Right atrium auricular region (tissue), 2 donors: ENCODE results near the gene KHDRBS2. TPM values are rescaled to one million over a fixed set of nuclear protein-coding genes. Genes with fewer than 3 reads are reported as not detected.

Experiments
- DNase-seq: peaks from one replicate; pipeline ENCODE4 v3.0.0-alpha.2; 2019; ENCODE audit warnings: low spot score
- H3K27ac ChIP-seq, 2 donors: fragments of 200-600 bp; sonication (generic); 1 replicate in 1 of 2; 2 replicates in 1 of 2; pipeline ENCODE4 v1.5.1; 2016 to 2019
- H3K27me3 ChIP-seq, 2 donors: fragments of 200-600 bp; sonication (generic); one replicate each; pipeline versions ENCODE4 v1.5.1 to v1.6.0; 2017 to 2019
- H3K36me3 ChIP-seq: fragments of 200-600 bp; sonication (generic); one replicate; pipeline ENCODE4 v1.5.1; 2016
- H3K4me1 ChIP-seq, 2 donors: fragments of 200-600 bp; sonication (generic); one replicate each; pipeline versions ENCODE4 v1.5.1 to v1.6.0; 2017 to 2019
- H3K4me3 ChIP-seq, 2 donors: fragments of 200-600 bp; sonication (generic); 1 replicate in 1 of 2; 2 replicates in 1 of 2; pipeline ENCODE4 v1.5.1; 2017 to 2019; ENCODE audit warnings: mild to moderate bottlenecking in 1 of 2, moderate library complexity in 1 of 2
- H3K9me3 ChIP-seq, 2 donors: fragments of 200-600 bp; sonication (generic); one replicate each; pipeline ENCODE4 v1.5.1; 2019
- total RNA-seq, 2 donors: library from RNA; depleted of rRNA; stranded (reverse); fragments of >200 nt; gene quantifications; one replicate each; pipeline ENCODE4 v1.1.0, GENCODE V29; 2016
- TF ChIP-seq, protein P1 (sequence below), 2 donors: fragments of 200-600 bp; sonication (generic); IDR thresholded peaks; one replicate each; pipeline ENCODE4 v1.5.1; 2019; ENCODE audit warnings: antibody characterized with exemption in 2 of 2

KHDRBS2 gene
- total RNA-seq, 2 donors from 2014 or later = not detected

DNA sequence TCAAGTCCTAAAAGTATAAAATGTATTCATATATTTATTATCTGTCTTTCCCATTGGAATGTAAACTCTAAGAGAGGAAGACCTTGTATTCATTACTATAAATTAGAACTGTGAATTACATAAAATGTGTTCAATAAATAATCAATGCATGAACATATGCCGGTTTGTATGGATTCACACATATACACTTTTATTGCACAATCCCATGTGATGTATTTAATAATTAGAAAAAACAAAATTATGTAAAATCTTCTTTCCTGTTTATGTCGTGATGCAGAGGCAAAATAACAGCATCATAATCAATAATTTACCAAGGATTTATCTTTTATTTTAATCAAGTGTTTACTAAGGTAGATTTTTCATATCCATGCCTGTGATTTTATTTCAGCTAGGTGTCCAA is 240.5 kb downstream of the KHDRBS2 start:
- H3K4me3 ChIP-seq = no peak overlapping the region
- no peaks in the 10 kb centered on the region for H3K4me1 ChIP-seq
- no peaks in the 10 kb centered on the region for H3K9me3 ChIP-seq
- no peak overlapping the region for H3K27ac ChIP-seq
- no peaks in the 10 kb centered on the region for H3K36me3 ChIP-seq
- H3K27me3 ChIP-seq = no peaks in the 10 kb centered on the region
- no peak for DNase-seq
- TF ChIP-seq, protein P1, sequence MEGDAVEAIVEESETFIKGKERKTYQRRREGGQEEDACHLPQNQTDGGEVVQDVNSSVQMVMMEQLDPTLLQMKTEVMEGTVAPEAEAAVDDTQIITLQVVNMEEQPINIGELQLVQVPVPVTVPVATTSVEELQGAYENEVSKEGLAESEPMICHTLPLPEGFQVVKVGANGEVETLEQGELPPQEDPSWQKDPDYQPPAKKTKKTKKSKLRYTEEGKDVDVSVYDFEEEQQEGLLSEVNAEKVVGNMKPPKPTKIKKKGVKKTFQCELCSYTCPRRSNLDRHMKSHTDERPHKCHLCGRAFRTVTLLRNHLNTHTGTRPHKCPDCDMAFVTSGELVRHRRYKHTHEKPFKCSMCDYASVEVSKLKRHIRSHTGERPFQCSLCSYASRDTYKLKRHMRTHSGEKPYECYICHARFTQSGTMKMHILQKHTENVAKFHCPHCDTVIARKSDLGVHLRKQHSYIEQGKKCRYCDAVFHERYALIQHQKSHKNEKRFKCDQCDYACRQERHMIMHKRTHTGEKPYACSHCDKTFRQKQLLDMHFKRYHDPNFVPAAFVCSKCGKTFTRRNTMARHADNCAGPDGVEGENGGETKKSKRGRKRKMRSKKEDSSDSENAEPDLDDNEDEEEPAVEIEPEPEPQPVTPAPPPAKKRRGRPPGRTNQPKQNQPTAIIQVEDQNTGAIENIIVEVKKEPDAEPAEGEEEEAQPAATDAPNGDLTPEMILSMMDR (IDR thresholded peaks at IDR 0.05) = no peak

DNA sequence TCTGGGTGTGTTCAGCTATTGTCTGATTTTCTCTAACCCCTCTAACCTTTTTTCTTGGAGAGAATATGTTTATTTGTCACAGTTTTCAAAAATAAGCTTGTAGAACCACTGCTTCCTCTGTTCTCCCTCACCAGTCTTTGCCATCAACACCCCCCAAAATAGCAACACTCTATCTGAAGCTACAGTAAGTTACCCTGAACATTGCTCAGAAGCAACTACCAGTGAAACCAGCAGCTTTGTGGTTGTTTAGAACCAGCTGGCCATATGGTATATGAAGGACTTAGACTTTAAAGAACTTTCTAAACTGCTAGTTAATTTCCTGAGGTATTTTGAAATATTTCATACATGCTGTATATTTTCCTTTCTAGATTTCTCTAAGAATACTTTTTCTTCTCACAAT is 242.9 kb downstream of the KHDRBS2 start:
- Histone ChIP-seq H3K4me1 (no peaks in the 10 kb centered on the region), H3K36me3 (no peaks in the 10 kb centered on the region), H3K4me3 (no peak overlapping the region), H3K9me3 (no peaks in the 10 kb centered on the region), H3K27ac (no peak overlapping the region), H3K27me3 (no peaks in the 10 kb centered on the region)
- no peak for DNase-seq
- TF ChIP-seq, protein P1 (IDR thresholded peaks at IDR 0.05) = no peak

DNA sequence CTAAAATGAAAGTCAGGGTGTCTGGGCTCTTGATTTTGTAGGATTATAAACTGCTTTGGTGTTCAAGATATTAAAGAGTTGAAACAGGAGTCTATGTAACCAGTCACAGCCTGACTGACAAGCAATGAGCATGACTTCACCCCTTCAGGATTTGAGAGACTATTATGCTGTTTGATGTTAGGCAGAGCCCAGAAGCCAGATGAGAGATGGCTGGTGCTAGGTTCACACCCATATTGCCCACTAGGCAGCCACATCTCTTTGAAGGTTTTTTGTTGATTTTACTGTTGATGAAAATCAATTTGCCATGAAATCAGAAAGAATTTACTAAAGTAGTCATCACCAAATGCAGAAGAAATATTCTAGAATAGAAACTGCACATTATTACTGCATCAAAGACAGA is 243.6 kb downstream of the KHDRBS2 start:
- Histone ChIP-seq H3K27me3 (no peaks in the 10 kb centered on the region), H3K4me1 (no peaks in the 10 kb centered on the region), H3K9me3 (no peaks in the 10 kb centered on the region), H3K36me3 (no peaks in the 10 kb centered on the region), H3K27ac (no peak overlapping the region), H3K4me3 (no peak overlapping the region)
- TF ChIP-seq, protein P1 (IDR thresholded peaks at IDR 0.05) = no peak
- no peak for DNase-seq

DNA sequence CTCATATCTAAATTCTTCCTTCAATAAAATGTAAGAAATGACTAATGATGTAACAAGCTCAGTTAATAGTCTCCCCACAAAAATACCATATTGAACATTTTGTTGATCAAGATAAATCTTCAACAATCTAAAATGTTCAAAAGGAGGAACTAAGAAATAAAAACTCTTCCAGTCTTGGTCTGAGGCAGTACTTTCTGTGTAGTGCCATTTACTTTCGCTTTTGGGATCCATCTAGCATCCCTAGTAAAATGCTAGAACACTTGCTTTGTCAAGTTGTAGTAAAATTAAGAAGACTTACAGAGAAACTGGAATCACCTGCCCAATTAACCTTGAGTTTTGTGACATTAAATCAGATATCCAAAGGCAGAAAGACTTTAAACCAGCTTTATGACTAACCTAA is 246.4 kb downstream of the KHDRBS2 start:
- Histone ChIP-seq H3K4me3 (no peak overlapping the region), H3K9me3 (no peaks in the 10 kb centered on the region), H3K4me1 (no peaks in the 10 kb centered on the region), H3K27me3 (no peaks in the 10 kb centered on the region), H3K27ac (no peak overlapping the region), H3K36me3 (no peaks in the 10 kb centered on the region)
- no peak for DNase-seq
- TF ChIP-seq, protein P1 (IDR thresholded peaks at IDR 0.05) = no peak

DNA sequence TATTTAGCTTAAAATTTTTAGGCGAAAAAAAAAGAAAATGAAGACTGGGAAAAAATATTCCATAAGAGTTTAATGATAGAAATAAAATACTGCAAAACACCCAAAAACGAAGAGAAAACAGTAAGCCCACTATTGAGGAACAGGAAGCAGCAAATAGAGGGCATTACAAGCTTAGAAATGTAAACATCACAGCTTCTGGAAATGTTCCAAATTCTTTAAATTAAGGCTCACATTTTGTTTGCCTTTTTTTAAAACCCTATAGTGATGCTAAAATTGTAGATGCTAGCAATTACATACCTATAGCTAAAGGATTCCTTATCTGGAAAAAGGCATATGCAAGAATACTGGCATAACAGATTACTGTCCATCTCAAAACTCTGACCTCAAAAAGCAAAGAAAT is 248.6 kb downstream of the KHDRBS2 start:
- TF ChIP-seq, protein P1 (IDR thresholded peaks at IDR 0.05) = no peak
- Histone ChIP-seq H3K4me3 (no peak overlapping the region), H3K27me3 (no peaks in the 10 kb centered on the region), H3K27ac (no peak overlapping the region), H3K36me3 (no peaks in the 10 kb centered on the region), H3K9me3 (peaks cover 0 to 9% of the 10 kb centered on the region in 2 donors), H3K4me1 (no peaks in the 10 kb centered on the region)
- DNase-seq = no peak

DNA sequence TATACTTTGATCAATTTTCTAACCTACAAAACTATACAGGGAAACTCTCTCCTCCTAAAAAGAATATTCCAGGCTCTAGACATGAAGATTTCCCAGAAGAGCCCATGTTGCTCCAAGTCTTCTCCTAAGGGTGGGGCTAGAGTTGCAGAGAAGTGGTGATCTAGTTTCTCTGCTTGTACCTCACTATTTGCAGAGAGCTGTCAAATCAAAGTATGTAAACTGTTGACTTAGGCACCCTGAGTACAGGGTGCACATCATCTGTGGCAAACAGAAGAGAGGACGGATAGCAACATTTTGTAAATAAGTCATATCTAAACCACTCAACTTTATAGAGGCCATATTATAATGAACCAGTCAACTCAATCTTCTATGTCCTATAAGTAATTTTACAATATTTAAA is 250.1 kb downstream of the KHDRBS2 start:
- Histone ChIP-seq H3K9me3 (peaks cover 0 to 10% of the 10 kb centered on the region in 2 donors), H3K27me3 (no peaks in the 10 kb centered on the region), H3K4me3 (no peak overlapping the region), H3K36me3 (no peaks in the 10 kb centered on the region), H3K27ac (no peak overlapping the region), H3K4me1 (no peaks in the 10 kb centered on the region)
- TF ChIP-seq, protein P1 (IDR thresholded peaks at IDR 0.05) = no peak
- no peak for DNase-seq
